Epithelial cell of proximal tubule (primary cell): Measurements from ENCODE around the gene TM9SF4. TPM values are rescaled to one million over a fixed set of nuclear protein-coding genes. Genes with fewer than 3 reads are reported as not detected.

ENCODE experiments used
- DNase-seq: peaks from one replicate; pipeline ENCODE4 v3.0.0-alpha.2; 2011; ENCODE audit warnings: low read depth
- H3K4me3 ChIP-seq: 2 replicates; pipeline ENCODE4 v1.5.1; 2011; ENCODE audit warnings: low read depth, mild to moderate bottlenecking, low read length
- total RNA-seq: library from RNA; depleted of rRNA; stranded (reverse); fragments of >200 nt; gene quantifications from 2 replicates; pipeline ENCODE4 v1.2.3, GENCODE V29; 2015
- TF ChIP-seq, protein P1 (sequence below): conservative IDR thresholded peaks from 2 replicates; pipeline ENCODE4 v1.5.1; 2012; ENCODE audit warnings: low read depth, mild to moderate bottlenecking, low read length

TM9SF4 gene
- total RNA-seq, 1 donor from 2014 or later: 25.7 TPM

DNA sequence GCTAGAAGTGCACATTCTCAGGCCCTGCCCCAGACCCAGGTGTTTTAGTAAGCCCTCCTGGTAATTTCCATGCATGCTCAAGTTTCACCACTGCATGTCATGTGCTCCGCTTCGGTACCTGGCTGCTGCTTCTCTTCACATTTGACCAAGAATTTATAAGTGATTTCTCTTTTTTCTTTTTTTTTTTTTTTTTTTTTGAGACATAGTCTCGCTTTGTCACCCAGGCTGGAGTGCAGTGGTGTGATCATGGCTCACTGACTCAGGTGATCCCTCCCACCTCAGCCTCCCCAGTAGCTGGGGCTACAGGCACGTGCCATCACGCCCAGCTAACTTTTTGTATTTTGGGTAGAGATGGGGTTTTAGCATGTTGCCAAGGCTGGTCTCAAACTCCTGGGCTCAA is 16.0 kb downstream of the TM9SF4 start:
- DNase-seq: no peak
- no peak overlapping the region for H3K4me3 ChIP-seq
- TF ChIP-seq, protein P1, sequence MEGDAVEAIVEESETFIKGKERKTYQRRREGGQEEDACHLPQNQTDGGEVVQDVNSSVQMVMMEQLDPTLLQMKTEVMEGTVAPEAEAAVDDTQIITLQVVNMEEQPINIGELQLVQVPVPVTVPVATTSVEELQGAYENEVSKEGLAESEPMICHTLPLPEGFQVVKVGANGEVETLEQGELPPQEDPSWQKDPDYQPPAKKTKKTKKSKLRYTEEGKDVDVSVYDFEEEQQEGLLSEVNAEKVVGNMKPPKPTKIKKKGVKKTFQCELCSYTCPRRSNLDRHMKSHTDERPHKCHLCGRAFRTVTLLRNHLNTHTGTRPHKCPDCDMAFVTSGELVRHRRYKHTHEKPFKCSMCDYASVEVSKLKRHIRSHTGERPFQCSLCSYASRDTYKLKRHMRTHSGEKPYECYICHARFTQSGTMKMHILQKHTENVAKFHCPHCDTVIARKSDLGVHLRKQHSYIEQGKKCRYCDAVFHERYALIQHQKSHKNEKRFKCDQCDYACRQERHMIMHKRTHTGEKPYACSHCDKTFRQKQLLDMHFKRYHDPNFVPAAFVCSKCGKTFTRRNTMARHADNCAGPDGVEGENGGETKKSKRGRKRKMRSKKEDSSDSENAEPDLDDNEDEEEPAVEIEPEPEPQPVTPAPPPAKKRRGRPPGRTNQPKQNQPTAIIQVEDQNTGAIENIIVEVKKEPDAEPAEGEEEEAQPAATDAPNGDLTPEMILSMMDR: no peak

DNA sequence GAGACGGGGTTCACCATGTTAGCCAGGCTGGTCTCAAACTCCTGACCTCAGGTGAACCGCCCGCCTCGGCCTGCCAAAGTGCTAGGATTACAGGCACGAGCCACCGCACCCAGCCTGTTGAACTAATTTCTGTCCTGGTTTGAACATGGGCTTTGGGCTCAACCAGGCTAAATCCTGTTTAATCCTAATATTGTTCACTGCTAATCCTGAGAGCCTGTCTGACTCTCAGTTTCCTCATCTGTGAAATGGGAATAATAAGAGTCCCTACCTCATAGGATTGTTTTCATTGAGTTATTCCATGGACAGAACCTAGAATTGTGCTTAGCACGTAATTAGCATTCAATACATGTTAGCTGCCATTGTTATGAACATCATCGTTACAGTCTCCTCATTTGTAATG is 17.4 kb downstream of the TM9SF4 start:
- DNase-seq: no peak
- no peak overlapping the region for H3K4me3 ChIP-seq
- TF ChIP-seq, protein P1: no peak

DNA sequence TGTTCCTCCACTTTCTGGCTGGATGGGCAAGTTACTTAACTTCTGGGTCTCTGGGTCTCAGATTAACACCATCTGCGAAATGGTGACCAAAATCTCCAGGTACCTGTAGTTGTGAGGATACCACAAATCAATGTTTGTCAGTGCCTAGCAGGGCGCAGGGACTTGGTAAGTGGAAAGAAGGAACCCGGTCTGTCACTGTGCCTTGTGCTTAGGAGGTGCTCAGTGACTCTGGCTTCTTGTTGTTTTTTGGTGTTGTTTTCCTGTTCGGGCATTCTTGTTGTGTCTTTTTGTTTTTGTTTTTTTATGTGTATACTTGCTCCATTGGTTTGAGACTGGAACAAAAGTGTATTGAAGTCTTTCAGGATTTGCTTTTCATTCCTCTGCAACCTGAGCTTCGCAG is 17.8 kb downstream of the TM9SF4 start:
- no peak overlapping the region for H3K4me3 ChIP-seq
- DNase-seq: no peak
- TF ChIP-seq, protein P1: no peak

DNA sequence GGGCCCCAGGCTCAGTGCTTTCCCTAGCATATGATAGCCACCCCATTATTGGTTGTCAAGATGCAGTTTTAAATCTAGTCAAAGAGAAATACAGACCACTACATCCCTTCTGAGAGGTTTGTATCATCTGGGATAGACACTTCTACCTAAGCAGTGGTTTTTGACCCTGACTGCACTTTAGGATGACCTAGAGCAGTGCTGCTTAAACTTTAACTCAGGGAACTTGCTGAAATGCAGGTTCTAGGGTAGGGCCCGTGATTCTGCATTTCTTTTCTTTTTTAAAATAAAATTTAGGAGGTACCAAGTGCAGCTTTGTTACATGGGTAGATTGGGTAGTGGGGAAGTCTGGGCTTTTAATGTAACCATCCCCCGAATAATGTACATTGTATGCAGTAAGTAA is 18.7 kb downstream of the TM9SF4 start:
- TF ChIP-seq, protein P1: no peak
- H3K4me3 ChIP-seq: no peak overlapping the region
- no peak for DNase-seq

DNA sequence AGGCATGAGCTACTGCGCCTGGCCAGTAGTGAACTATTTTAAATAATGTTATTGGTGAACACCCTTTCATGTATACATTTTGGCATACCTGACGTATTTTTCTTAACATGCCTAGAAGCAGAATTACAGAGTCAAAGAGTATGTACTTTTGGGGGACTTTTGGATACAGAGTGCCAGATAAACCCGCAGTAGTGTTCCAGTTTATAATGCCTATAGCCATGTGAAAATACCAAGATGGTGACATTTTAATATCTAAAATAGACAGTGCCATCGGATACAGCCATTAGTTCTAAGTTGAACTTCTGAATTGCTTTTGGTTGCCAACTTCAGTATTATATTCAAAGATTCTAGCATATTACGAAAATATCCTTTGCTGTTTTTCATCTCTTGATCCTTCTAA is 20.3 kb downstream of the TM9SF4 start:
- TF ChIP-seq, protein P1: no peak
- H3K4me3 ChIP-seq: no peak overlapping the region
- DNase-seq: no peak

DNA sequence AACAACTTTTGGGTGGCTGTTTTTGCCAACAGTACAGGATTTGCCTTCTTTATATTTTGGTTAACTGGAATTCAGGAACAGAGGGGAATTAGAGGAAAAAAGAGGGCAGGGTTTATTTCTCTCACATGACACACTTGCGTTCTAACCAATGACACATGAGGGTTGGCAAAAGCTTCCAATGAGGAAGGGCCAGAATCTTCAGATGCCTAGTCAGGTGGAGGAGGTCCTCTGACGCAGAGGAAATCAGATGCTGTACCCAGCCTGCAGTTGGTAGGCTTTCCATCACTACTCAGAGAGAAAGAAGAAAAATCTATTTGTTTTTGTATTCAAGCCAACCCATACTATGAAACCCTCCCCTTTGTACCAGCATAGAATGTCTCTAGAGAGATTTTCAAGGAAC is 20.8 kb downstream of the TM9SF4 start:
- no peak for DNase-seq
- no peak overlapping the region for H3K4me3 ChIP-seq
- TF ChIP-seq, protein P1: no peak

DNA sequence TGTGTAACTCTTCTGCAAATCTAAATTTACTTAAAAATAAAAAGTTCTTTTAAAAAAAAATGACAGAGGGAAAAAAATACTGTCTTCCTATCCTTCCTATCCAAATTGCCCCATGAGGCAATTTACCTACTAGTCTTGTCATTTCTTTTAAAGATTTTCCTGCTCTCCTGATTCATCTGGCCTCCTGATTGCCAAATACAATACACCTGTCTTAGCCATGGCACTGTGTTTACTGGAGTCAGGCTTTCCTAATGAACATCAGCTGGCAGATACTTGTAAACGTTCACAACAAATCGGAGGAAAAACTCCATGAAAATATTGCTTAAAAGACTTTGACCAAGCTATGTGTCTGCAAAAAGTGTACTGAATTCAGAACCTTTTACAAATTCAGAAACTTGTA is 21.5 kb downstream of the TM9SF4 start:
- TF ChIP-seq, protein P1: no peak
- H3K4me3 ChIP-seq: no peak overlapping the region
- DNase-seq: no peak
